8988T (cell line): Measurements from ENCODE around the gene EPC1.
"Not testable (repeated sequence)": the region's sequence is repeated elsewhere in the genome, so short reads cannot be mapped to it uniquely, and the experiment has no call there.

Source experiments
- DNase-seq: peaks from one replicate; pipeline ENCODE4 v3.0.0; 2011

The EPC1 gene

DNA sequence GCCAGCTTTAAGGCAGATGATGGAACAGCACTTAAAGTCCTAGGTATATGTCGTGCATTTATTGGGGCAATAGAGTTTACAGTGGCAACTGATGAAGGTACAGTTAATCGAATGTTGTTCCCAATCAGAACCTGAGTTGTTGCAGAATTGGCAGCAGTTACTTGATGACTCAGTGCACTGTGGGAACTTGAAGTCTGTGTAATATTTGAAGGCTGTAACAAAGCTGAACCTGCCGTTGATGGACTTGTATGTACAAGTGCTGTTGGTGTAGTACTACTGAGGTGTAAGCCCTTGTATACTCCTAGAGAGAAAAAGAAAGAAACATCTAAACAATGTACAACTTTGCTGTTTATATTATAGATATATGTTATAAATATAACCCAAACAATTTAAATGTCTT is 75.3 kb downstream of the EPC1 start:
- no peak for DNase-seq

GRCh38 chr10:32269343-32270100 is 77.4 kb downstream of the EPC1 start:
- DNase-seq: no peak

GRCh38 chr10:32268788-32269187 is 78.2 kb downstream of the EPC1 start:
- DNase-seq: no peak

DNA sequence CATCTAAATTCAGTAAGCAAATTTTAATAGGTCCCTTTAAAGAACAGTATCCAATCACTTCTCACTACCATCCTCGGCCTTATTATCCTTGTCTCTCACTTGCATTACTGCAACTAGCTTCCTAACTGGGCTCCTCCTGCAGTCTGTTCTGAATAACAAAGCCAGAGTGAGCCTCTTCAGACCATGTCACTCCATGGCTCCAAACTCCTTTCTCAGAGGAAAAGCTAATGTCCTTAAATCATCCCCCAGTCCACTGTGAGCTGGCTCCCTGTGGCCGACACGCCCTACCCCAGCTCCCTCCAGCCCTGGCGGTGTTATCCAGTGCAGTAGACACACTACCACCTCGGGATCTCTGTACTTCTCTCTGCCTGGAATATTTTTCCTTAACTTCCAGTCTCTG is 80.0 kb downstream of the EPC1 start:
- no peak for DNase-seq

DNA sequence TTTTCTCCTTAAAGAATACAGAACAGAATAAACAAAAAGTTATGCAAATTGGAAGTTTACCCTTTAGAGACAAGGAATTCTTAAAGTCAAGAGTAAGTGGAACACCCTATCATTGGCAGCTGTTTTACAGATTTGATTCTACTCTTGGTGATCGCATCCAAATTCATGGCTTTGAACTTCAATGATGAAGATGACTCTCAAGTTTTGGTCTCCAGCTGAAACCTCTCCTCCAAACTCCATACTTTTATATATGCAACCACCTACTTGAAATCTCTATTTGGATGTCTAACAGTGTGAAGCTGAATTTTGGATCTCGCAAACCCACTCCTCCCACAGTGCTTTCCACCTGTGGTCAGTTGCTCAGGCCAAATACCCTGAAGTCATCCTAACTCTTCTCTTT is 80.4 kb downstream of the EPC1 start:
- no peak for DNase-seq

- DNase-seq: no peak
Measured at GRCh38 chr10:32265756-32266155, 81.2 kb downstream of the EPC1 start.

DNA sequence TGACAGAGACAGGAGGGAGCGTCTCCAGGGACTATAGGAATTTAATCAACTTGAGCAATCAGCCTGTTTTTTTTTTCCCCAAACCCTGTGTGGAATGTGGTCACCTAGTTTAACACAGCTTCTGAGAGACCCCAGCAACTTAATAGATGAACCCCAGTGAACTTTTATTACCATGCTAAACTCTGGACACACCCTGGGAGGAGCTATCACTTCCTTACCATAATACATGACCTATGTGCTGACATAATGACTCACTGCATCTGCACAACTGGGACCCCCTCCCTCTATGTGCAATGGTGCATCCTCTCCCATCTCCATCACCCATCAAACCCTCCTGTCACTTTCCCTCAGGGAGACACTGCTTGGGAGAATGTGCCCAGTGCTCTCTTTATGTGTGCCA is 83.7 kb downstream of the EPC1 start:
- DNase-seq: no peak

DNA sequence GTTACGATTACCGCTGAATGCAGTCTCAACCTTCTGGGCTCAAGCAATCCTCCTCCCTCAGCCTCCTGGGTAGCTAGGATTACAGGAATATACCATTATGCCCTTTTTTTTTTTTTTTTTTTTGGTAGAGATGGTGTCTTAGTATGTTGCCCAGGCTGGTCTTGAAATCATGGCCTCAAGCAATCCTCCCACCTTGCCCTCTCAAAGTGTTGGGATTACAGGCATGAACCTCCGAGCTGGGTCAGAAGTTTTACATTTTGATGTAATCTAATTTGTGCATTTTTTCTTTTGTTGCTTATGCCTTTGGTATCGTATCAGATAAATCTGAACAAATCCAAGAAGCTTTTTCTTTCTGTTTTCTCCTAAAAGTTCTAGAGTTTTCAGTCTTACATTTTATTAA is 87.4 kb downstream of the EPC1 start:
- no peak for DNase-seq

GRCh38 chr10:32256613-32257437 is 90.1 kb downstream of the EPC1 start:
- DNase-seq: no peak

DNA sequence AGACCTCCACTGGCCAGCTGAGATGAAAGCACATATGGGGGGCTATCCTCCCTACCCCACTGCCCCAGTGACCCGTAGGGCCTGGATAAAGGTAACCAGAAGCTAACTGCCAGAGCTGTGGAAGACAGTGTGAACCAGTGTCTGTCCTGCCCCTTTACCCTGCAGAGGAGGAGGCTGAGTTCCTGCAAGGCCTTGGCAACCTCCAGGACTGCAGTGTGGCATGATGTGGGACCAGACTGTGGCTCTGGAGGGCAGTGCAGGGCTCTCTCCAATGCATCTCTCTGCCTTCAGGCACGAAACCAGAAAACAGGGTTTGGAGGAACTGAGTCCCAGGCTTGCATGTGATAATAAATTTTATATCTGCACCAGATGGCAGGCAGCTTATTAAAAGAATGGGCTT is 93.1 kb downstream of the EPC1 start:
- DNase-seq: no peak

DNA sequence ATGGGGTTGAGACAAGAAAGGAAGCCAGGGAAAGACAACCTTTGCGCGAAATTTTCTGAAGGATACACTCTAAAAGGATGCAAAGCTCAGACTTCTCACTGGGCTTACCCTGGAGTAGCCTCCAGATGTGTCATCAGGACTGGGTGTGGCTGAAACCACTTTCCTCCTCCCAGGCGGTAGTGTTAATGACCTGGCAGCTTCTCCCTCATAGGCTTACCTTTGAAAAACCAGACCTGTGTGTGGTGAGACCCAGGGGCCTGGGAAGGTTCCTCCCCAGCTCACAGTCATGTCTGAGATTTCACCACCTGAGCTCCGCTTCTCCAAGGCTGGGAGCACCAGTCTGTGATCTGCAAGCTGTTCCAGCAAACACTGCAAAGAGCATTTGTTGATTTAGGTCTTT is 93.7 kb downstream of the EPC1 start:
- no peak for DNase-seq

GRCh38 chr10:32250489-32250888 is 96.5 kb downstream of the EPC1 start:
- not testable (repeated sequence) for DNase-seq

DNA sequence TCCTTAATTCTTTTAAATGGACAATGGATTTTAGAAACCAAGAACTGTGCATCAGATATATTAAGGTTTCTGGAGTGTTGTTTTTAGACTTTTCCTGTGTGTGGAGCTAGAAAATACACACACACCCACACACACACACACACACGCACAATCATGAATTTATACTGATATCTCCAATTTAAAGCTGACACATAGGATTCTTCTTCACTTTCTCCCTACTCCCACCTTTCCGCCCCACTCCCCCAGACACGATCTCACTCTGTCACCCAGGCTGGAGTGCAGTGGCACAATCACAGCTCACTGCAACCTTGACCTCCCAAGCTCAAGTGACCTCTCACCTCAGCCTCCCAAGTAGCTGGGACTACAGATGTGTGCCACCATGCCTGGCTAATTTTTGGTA is 100.3 kb downstream of the EPC1 start:
- DNase-seq: no peak

GRCh38 chr10:32245760-32246159 is 101.2 kb downstream of the EPC1 start:
- DNase-seq: no peak

DNA sequence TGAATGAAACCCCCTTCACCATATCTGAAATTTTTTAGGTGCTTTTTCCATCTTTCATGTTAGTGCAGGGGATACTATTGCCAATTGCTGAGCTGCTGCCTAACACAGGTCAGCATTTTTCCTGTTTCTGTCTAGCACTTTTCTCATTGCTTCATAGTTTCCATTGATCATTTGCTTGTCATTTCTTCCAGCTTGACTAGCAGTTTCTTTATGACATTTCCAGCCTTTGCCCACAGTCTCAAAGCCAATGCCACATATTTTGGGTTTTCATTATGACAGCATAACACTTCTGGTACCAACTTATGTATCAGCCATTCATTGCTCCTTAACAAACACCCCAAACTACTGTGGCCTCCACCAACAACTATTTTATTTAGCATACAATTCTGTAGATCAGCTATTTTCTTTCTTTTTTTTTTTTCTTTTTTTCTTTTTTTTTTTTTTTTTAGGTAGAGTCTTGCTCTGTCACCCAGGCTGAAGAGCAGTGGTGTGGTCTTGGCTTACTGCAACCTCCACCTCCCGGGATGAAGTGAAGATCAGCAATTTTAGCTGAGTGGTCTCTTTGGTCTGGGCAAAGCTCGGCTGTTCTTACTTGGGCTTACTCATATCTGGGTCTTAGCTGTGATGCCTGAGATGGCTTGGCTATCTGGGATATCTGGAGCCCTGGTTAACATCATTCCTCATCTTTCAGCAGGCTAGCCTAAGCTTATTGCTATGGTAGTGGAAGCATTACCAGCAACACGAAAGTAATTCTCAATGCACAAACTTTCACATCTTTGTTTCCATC is 102.3 kb downstream of the EPC1 start:
- DNase-seq: no peak

GRCh38 chr10:32244011-32244410 is 102.9 kb downstream of the EPC1 start:
- DNase-seq: no peak

GRCh38 chr10:32241946-32242345 is 105.0 kb downstream of the EPC1 start:
- no peak for DNase-seq

GRCh38 chr10:32240471-32240870 is 106.5 kb downstream of the EPC1 start:
- no peak for DNase-seq

- DNase-seq: no peak
Measured at GRCh38 chr10:32239769-32240168, 107.2 kb downstream of the EPC1 start.

- DNase-seq: no peak
Measured at GRCh38 chr10:32237644-32238345, 109.2 kb downstream of the EPC1 start.

- no peak for DNase-seq
Measured at GRCh38 chr10:32234471-32234870, 112.5 kb downstream of the EPC1 start.

DNA sequence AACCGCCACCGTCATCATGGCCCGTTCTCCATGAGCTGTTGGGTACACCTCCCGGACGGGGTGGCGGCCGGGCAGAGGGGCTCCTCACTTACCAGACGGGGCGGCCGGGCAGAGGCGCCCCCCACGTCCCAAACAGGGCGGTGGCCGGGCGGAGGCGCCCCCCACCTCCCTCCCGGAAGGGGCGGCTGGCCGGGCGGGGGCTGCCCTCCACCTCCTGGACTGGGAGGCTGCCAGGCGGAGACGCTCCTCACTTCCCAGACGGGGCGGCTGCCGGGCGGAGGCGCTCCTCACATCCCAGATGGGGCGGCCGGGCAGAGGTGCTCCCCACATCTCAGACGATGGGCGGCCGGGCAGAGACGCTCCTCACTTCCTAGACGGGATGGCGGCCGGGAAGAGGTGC is 113.6 kb downstream of the EPC1 start:
- DNase-seq: not testable (repeated sequence)

- no peak for DNase-seq
Measured at GRCh38 chr10:32232378-32232777, 114.6 kb downstream of the EPC1 start.
